CD8-positive, alpha-beta memory T cell (primary cell): ENCODE data around the gene SLC4A5. TPM values are rescaled to one million over a fixed set of nuclear protein-coding genes. Genes with fewer than 3 reads are reported as not detected.

Experiments
- CTCF ChIA-PET: fragments of 350-600 bp; sonication (Branson Sonifier 250); formaldehyde crosslinking; loops from one replicate; lab custom pipeline; 2021; ENCODE audit warnings: antibody characterized with exemption; lab: Charles Lee
- POLR2A ChIA-PET: fragments of 350-600 bp; sonication (Branson Sonifier 250); formaldehyde crosslinking; loops from one replicate; lab custom pipeline; 2021; ENCODE audit warnings: antibody characterized with exemption; lab: Charles Lee
- DNase-seq, 5 donors: peaks; one replicate each; pipeline versions ENCODE4 v3.0.0 to v3.0.0-alpha.2; 2020 to 2022; ENCODE audit warnings: mixed read lengths in 1 of 5
- H3K27ac ChIP-seq: one replicate; pipeline ENCODE4 v1.7.0; 2013; ENCODE audit warnings: low read depth, mild to moderate bottlenecking, low read length, moderate library complexity
- H3K27me3 ChIP-seq: 2 replicates; pipeline ENCODE4 v1.7.0; 2013; ENCODE audit warnings: low read length, mild to moderate bottlenecking; ENCODE audit not compliant: insufficient read depth, poor library complexity, severe bottlenecking
- H3K36me3 ChIP-seq: 2 replicates; pipeline ENCODE4 v1.7.0; 2013; ENCODE audit warnings: mild to moderate bottlenecking, low read length, moderate library complexity; ENCODE audit not compliant: insufficient read depth
- H3K4me1 ChIP-seq: 2 replicates; pipeline ENCODE4 v1.7.0; 2013; ENCODE audit warnings: mild to moderate bottlenecking, low read length, moderate library complexity; ENCODE audit not compliant: insufficient read depth
- H3K4me3 ChIP-seq: 2 replicates; pipeline ENCODE4 v1.7.0; 2013; ENCODE audit warnings: mild to moderate bottlenecking, low read length
- H3K9me3 ChIP-seq: 2 replicates; pipeline ENCODE4 v1.7.0; 2013; ENCODE audit warnings: mild to moderate bottlenecking, low read length
- H3K27ac Mint-ChIP-seq, 8 donors: one replicate each; pipeline ENCODE4 v1.8.0; 2020 to 2021; ENCODE audit warnings: mixed read lengths in 8 of 8, mild to moderate bottlenecking in 6 of 8, inconsistent platforms in 3 of 8, moderate library complexity in 3 of 8
- H3K27me3 Mint-ChIP-seq, 2 donors: one replicate each; pipeline ENCODE4 v1.8.0; 2020 to 2021; ENCODE audit warnings: mixed read lengths in 2 of 2, mild to moderate bottlenecking in 1 of 2, moderate library complexity in 1 of 2
- H3K36me3 Mint-ChIP-seq, 3 donors: one replicate each; pipeline ENCODE4 v1.8.0; 2020 to 2021; ENCODE audit warnings: mixed read lengths in 3 of 3, inconsistent platforms in 1 of 3, mild to moderate bottlenecking in 1 of 3
- H3K4me1 Mint-ChIP-seq, 3 donors: one replicate each; pipeline ENCODE4 v1.8.0; 2020 to 2021; ENCODE audit warnings: mixed read lengths in 3 of 3, inconsistent platforms in 1 of 3, mild to moderate bottlenecking in 1 of 3
- H3K4me3 Mint-ChIP-seq, 7 donors: one replicate each; pipeline ENCODE4 v1.8.0; 2020 to 2021; ENCODE audit warnings: mixed read lengths in 7 of 7, mild to moderate bottlenecking in 6 of 7, moderate library complexity in 4 of 7, inconsistent platforms in 2 of 7
- H3K9me3 Mint-ChIP-seq, 5 donors: one replicate each; pipeline ENCODE4 v1.8.0; 2020 to 2022; ENCODE audit warnings: mixed read lengths in 5 of 5, mild to moderate bottlenecking in 3 of 5, moderate library complexity in 2 of 5, inconsistent platforms in 1 of 5
- polyA plus RNA-seq: library from polyadenylated mRNA; unstranded; fragments of 300-500 nt; fragmentation: Illumina TruSeq; gene quantifications from one replicate; pipeline ENCODE4 v1.2.3, GENCODE V29; 2021
- total RNA-seq, 2 experiments: library from RNA; stranded (reverse); gene quantifications; one replicate each; pipeline ENCODE4 v1.2.3, GENCODE V29; 2021

The SLC4A5 gene
- total and polyA plus RNA-seq, 3 experiments from 2014 or later = 0.13 to 1.9 (median 1.8) TPM

DNA sequence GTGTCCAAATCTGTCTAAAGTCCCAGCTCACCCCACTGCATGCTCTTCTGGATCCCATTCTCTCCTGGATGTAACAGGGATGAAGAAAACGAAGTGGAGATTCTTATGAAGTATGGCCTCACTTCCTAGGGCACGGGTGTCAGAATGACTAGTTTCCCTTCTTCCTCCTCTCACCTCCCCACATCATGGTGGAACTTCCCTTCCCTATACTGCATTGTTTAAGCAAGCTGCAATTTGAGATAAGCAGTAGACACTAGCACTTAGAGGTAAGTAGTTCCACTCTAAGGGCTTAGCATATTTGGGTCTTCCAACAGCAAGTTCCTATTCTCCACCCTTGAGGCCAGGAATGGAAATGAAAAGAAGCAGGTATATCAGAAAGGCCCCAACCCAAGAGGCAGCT, 29.7 kb downstream of the SLC4A5 start:
- ChIA-PET POLR2A (no interaction called here), CTCF (no interaction called here)
- Mint-ChIP-seq H3K4me3 (no peak overlapping the region), H3K9me3 (no peaks in the 10 kb centered on the region), H3K27ac (peak overlapping the region in 1 of 8 donors; percentile 27), H3K4me1 (no peaks in the 10 kb centered on the region), H3K36me3 (peaks cover 8 to 27% (median 25%) of the 10 kb centered on the region in 3 donors), H3K27me3 (no peaks in the 10 kb centered on the region)
- Histone ChIP-seq H3K4me3 (no peak overlapping the region), H3K4me1 (no peaks in the 10 kb centered on the region), H3K27ac (no peak overlapping the region), H3K9me3 (no peaks in the 10 kb centered on the region), H3K36me3 (peaks cover 4% of the 10 kb centered on the region), H3K27me3 (no peaks in the 10 kb centered on the region)
- no peak for DNase-seq

- H3K4me1 ChIP-seq = no peaks in the 10 kb centered on the region
- CTCF ChIA-PET = no interaction called here
- no peaks in the 10 kb centered on the region for H3K27me3 Mint-ChIP-seq
- no peaks in the 10 kb centered on the region for H3K9me3 ChIP-seq
- no peaks in the 10 kb centered on the region for H3K9me3 Mint-ChIP-seq
- no peak overlapping the region for H3K4me3 Mint-ChIP-seq
- POLR2A ChIA-PET = no interaction called here
- peaks cover 8 to 27% (median 25%) of the 10 kb centered on the region in 3 donors for H3K36me3 Mint-ChIP-seq
- no peak overlapping the region for H3K27ac Mint-ChIP-seq
- no peak overlapping the region for H3K27ac ChIP-seq
- H3K4me1 Mint-ChIP-seq = no peaks in the 10 kb centered on the region
- no peak for DNase-seq
- H3K4me3 ChIP-seq = no peak overlapping the region
- no peaks in the 10 kb centered on the region for H3K27me3 ChIP-seq
- H3K36me3 ChIP-seq = peaks cover 4% of the 10 kb centered on the region
Observed at GRCh38 chr2:74312913-74313312, 30.3 kb downstream of the SLC4A5 start.

DNA sequence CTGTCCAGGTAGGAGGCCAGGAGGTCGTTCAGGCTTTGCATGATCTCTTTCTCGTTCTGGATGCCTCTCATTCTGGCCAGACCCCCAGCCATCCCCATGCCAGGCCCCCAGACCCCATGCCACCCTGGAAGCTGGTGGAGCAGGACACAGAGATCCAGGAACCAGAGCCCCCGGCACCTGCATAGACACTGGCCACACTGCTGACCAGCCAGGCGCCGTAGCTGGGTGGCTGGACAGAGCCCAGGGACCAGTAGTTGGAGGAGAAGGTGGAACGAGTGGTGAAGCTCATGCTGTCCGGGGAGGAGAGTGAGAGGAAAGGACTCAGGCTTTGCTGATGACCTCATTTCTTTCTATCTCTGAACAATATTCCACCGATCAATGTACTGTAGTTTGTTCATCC, 35.5 kb downstream of the SLC4A5 start:
- Histone ChIP-seq H3K27me3 (no peaks in the 10 kb centered on the region), H3K9me3 (no peaks in the 10 kb centered on the region), H3K27ac (no peak overlapping the region), H3K4me3 (no peak overlapping the region), H3K4me1 (no peaks in the 10 kb centered on the region), H3K36me3 (no peaks in the 10 kb centered on the region)
- Mint-ChIP-seq H3K9me3 (no peaks in the 10 kb centered on the region), H3K27ac (no peak overlapping the region), H3K4me1 (peaks cover 0 to 4% (median 2%) of the 10 kb centered on the region in 3 donors), H3K36me3 (peaks cover 8 to 18% (median 12%) of the 10 kb centered on the region in 3 donors), H3K4me3 (no peak overlapping the region), H3K27me3 (no peaks in the 10 kb centered on the region)
- no peak for DNase-seq
- POLR2A ChIA-PET = no interaction called here
- CTCF ChIA-PET = interaction anchor here (1.6 to 2.0 kb wide), 2 partner anchors 28 to 58 kb away, joined by 3 to 5 read pairs; no protein-coding TSS in a partner anchor

DNA sequence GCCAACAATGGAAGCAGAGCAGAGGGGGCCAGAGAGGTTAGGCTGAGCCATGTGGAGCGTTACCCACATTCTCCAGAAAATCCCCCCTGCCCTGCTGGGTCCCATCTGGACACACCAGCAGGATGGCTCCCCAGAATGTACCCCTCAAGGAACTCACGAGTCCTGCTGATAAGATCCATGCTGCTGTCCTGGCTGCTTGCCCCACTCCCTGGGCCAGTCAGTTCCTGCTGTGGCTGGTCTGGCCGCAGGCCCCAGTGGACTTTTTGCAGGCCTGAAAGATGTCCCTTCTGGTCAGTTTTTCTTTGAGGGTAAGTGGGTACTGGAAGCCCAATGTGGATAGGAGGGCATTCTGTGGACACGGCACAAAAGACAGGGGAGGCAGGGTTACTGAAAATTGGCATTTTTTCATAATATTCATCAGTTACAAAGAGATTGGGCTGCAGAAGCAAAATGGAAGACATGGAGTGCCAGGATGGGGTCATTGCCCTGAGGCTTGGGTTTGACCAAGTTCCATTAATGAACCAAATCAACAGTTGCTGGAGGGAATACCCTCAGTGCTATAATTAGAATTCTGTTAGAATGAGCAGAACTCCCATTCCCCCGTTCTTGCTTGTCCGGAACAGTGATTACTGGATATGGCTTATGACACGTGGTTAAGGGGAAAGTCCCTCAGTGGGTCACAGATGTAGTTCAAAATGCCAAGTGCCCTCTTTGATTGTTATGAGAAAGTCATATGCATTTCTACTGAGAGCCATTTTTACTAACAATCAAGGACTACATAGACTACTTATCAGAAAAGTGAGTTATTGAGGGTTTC, 38.7 kb downstream of the SLC4A5 start:
- H3K9me3 Mint-ChIP-seq = peaks cover 0 to 2% (median 0%) of the 10 kb centered on the region in 5 donors
- no peak overlapping the region for H3K27ac ChIP-seq
- H3K4me3 Mint-ChIP-seq = no peak overlapping the region
- H3K4me1 Mint-ChIP-seq = peaks cover 0 to 4% (median 2%) of the 10 kb centered on the region in 3 donors
- ChIA-PET CTCF (no interaction called here), POLR2A (no interaction called here)
- no peak for DNase-seq
- no peaks in the 10 kb centered on the region for H3K27me3 ChIP-seq
- no peak overlapping the region for H3K4me3 ChIP-seq
- no peaks in the 10 kb centered on the region for H3K27me3 Mint-ChIP-seq
- H3K27ac Mint-ChIP-seq = peak overlapping the region in 2 of 8 donors; percentile 7 to 51
- H3K36me3 ChIP-seq = no peaks in the 10 kb centered on the region
- no peaks in the 10 kb centered on the region for H3K4me1 ChIP-seq
- no peaks in the 10 kb centered on the region for H3K9me3 ChIP-seq
- H3K36me3 Mint-ChIP-seq = peaks cover 0 to 16% (median 4%) of the 10 kb centered on the region in 3 donors

DNA sequence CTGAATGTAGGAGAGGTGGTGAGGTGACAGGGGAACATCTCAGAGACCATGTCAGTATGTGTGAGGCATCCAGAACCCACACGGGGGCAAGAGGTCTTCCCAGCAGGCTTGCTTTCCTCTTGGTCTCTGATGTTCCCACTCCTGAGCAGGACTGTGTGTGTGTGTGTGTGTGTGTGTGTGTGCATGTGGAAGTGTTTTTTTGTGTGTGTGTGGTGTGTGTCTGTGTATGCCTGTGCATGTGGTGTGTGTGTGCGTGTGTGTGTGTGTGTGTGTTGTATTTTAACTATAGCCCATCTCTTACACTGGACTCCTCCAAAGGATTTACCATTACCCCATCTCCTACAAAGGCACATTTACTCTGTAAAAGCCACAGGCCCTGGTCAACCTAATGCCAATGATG, 40.4 kb downstream of the SLC4A5 start:
- Mint-ChIP-seq H3K36me3 (peaks cover 12 to 19% (median 13%) of the 10 kb centered on the region in 3 donors), H3K9me3 (peaks cover 0 to 2% (median 0%) of the 10 kb centered on the region in 5 donors), H3K4me3 (no peak overlapping the region), H3K27me3 (no peaks in the 10 kb centered on the region), H3K27ac (peak overlapping the region in 1 of 8 donors; percentile 51), H3K4me1 (peaks cover 0 to 4% (median 2%) of the 10 kb centered on the region in 3 donors)
- Histone ChIP-seq H3K36me3 (no peaks in the 10 kb centered on the region), H3K9me3 (no peaks in the 10 kb centered on the region), H3K4me1 (no peaks in the 10 kb centered on the region), H3K27ac (no peak overlapping the region), H3K27me3 (no peaks in the 10 kb centered on the region), H3K4me3 (no peak overlapping the region)
- ChIA-PET POLR2A (no interaction called here), CTCF (no interaction called here)
- DNase-seq = no peak

GRCh38 chr2:74301262-74301661, 42.0 kb downstream of the SLC4A5 start:
- Histone ChIP-seq H3K9me3 (no peaks in the 10 kb centered on the region), H3K27ac (no peak overlapping the region), H3K36me3 (no peaks in the 10 kb centered on the region), H3K27me3 (no peaks in the 10 kb centered on the region), H3K4me1 (no peaks in the 10 kb centered on the region), H3K4me3 (no peak overlapping the region)
- DNase-seq = no peak
- Mint-ChIP-seq H3K27ac (no peak overlapping the region), H3K4me3 (no peak overlapping the region), H3K4me1 (peaks cover 0 to 4% (median 2%) of the 10 kb centered on the region in 3 donors), H3K36me3 (peaks cover 15 to 19% (median 15%) of the 10 kb centered on the region in 3 donors), H3K9me3 (peaks cover 0 to 2% (median 0%) of the 10 kb centered on the region in 5 donors), H3K27me3 (no peaks in the 10 kb centered on the region)
- CTCF ChIA-PET = no interaction called here
- POLR2A ChIA-PET = no interaction called here

DNA sequence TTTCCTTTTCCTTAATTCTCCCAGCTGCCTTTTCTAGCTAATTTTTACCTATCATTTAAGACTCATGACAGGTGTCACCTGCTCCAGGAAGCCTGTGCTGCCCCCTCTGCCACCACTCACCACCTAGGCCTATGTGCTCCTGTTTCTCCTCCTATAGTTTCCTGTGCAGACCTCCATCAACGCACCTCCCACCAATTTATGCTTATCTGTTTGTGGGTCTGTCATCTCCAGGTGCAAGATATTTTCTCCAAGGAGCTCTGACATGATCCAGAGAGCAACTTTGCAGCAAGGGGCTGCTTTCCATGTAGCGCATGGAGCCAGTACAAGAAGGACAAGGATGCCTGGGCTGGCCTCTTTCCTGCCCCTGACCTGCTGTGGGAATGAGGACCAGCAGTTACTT, 42.7 kb downstream of the SLC4A5 start:
- no peak overlapping the region for H3K27ac ChIP-seq
- no peaks in the 10 kb centered on the region for H3K4me1 ChIP-seq
- Mint-ChIP-seq H3K9me3 (peaks cover 0 to 2% (median 0%) of the 10 kb centered on the region in 5 donors), H3K36me3 (peaks cover 15 to 19% (median 18%) of the 10 kb centered on the region in 3 donors), H3K27me3 (no peaks in the 10 kb centered on the region), H3K27ac (no peak overlapping the region), H3K4me3 (no peak overlapping the region), H3K4me1 (peaks cover 0 to 4% (median 2%) of the 10 kb centered on the region in 3 donors)
- no peak for DNase-seq
- H3K4me3 ChIP-seq = no peak overlapping the region
- H3K36me3 ChIP-seq = no peaks in the 10 kb centered on the region
- CTCF ChIA-PET = interaction anchor here (1.0 kb wide), 1 partner anchor 10 kb away, joined by 3 read pairs; no protein-coding TSS in a partner anchor
- H3K27me3 ChIP-seq = no peaks in the 10 kb centered on the region
- POLR2A ChIA-PET = no interaction called here
- no peaks in the 10 kb centered on the region for H3K9me3 ChIP-seq

GRCh38 chr2:74297950-74298349, 45.3 kb downstream of the SLC4A5 start:
- H3K27me3 Mint-ChIP-seq = no peaks in the 10 kb centered on the region
- H3K36me3 ChIP-seq = no peaks in the 10 kb centered on the region
- no peaks in the 10 kb centered on the region for H3K9me3 ChIP-seq
- H3K4me1 Mint-ChIP-seq = no peaks in the 10 kb centered on the region
- CTCF ChIA-PET = no interaction called here
- H3K9me3 Mint-ChIP-seq = peaks cover 0 to 2% (median 0%) of the 10 kb centered on the region in 5 donors
- peaks cover 14 to 22% (median 15%) of the 10 kb centered on the region in 3 donors for H3K36me3 Mint-ChIP-seq
- H3K4me1 ChIP-seq = no peaks in the 10 kb centered on the region
- no peak overlapping the region for H3K4me3 ChIP-seq
- no peak overlapping the region for H3K4me3 Mint-ChIP-seq
- no peak overlapping the region for H3K27ac Mint-ChIP-seq
- DNase-seq = no peak
- POLR2A ChIA-PET = no interaction called here
- H3K27ac ChIP-seq = no peak overlapping the region
- no peaks in the 10 kb centered on the region for H3K27me3 ChIP-seq
